Adipose tissue (tissue), 3 donors: ENCODE results near the gene WNK2. TPM values are rescaled to one million over a fixed set of nuclear protein-coding genes. Genes with fewer than 3 reads are reported as not detected.

Experiments used
- H3K27ac ChIP-seq: one replicate; pipeline ENCODE4 v1.5.1; 2013; ENCODE audit warnings: low read depth, low read length
- WGBS, 3 donors: extraction: QIAGEN DNeasy Blood & Tissue Kit; methylation state at CpG; one replicate each; pipeline ENCODE4 v1.1.7; 2013; 5-methylcytosine and 5-hydroxymethylcytosine counted together
- polyA plus RNA-seq, 3 donors: library from polyadenylated mRNA; stranded (reverse); fragments of 200-250 nt; gene quantifications; one replicate each; pipeline ENCODE4 v1.2.3, GENCODE V29; 2013
- donor health status: healthy with polysubstance abuse.
- donor health status: Bipolar disorder and iron deficiency.
- donor health status: healthy.

WNK2 gene
- polyA plus RNA-seq, 3 donors: 1.3 to 22.2 (median 1.3) TPM

GRCh38 chr9:93290495-93291434 lies 106.8 kb downstream of the WNK2 start:
- WGBS, 3 donors: 81 to 90% (median 81%) methylated on average over 21 of the region's 21 CpGs
- H3K27ac ChIP-seq: no peak overlapping the region

GRCh38 chr9:93291536-93292287 lies 107.8 kb downstream of the WNK2 start:
- no peak overlapping the region for H3K27ac ChIP-seq
- 77 to 86% (median 82%) methylated on average over 19 of the region's 19 CpGs for WGBS, 3 donors

GRCh38 chr9:93292288-93292615 lies 108.3 kb downstream of the WNK2 start:
- WGBS, 3 donors: 75 to 85% (median 79%) methylated on average over 10 of the region's 10 CpGs
- H3K27ac ChIP-seq: no peak overlapping the region

GRCh38 chr9:93292664-93293328 lies 108.9 kb downstream of the WNK2 start:
- WGBS, 3 donors: 93 to 94% (median 94%) methylated on average over 43 of the region's 43 CpGs
- no peak overlapping the region for H3K27ac ChIP-seq

DNA sequence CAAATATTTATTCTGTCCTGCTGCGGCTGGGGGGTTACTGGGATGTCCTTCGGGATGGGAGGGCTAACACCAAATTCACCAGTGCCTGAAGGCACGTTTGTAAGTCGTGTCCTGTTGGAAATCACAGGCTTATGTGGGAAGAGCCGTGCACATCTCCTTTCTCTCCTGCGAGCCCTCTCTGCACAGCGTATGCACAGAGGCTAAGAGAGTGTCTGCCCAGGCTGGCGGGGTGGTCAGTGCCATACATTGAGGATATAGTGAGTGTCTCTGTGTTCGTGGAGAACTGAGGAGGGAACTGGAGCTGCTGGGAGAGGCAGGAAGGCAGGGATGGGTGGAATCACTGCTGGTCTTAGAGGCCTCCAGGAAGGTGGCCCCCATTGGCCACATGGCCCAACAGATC lies 110.1 kb downstream of the WNK2 start:
- 86 to 89% (median 87%) methylated on average over 9 of the region's 9 CpGs for whole genome bisulfite sequencing, 3 donors

DNA sequence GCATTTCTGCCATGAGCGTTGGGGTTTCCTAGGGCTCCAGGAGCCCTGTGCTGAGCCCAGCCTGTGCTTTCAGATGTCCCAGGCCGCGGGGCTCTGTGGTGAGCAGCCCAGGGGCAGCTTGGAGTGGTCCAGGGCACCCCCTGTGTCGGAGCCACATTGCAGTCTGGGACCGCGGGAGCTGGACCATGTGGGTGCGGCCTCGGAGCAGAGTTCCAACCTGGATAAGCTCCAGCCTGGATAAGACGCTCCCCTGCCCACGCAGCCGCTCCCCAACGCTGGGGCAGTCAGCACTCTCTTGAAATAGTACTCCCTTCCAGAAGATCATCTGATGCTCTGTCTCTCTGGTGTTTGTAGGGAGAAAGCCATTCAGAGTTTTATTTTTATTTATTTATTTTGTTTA lies 111.1 kb downstream of the WNK2 start:
- 36 to 56% (median 56%) methylated on average over 12 of the region's 12 CpGs for WGBS, 3 donors
- H3K27ac ChIP-seq: no peak overlapping the region

More for the DNA sequence above, 110.1 kb downstream of the WNK2 start:
- H3K27ac ChIP-seq: no peak overlapping the region

DNA sequence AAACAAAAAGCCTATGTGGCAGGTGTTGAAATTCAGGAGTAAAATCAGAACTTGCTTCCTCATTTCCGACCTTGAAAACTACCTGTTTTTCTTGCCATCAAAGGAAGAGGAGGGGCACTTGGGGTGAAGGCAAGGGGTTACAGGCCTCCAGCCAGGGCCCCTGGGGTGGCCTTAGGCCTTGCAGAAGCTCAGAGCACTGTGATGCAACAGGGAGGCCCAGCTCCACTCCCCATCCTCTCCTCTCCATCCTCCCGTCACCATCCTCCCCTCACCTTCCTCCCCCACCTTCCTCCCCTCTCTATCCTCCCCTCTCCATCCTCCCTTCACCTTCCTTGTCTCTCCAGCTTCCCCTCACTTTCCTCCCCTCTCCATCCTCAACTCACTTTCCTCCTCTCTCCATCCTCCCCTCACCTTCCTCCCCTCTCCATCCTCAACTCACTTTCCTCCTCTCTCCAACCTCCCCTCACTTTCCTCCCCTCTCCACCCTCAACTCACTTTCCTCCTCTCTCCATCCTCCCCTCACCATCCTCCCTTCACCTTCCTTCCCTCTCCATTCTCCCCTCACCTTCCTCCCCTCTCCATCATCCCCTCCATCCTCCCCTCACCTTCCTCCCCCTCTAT lies 111.6 kb downstream of the WNK2 start:
- no peak overlapping the region for H3K27ac ChIP-seq
- 12 to 34% (median 16%) methylated on average over 2 of the region's 2 CpGs for WGBS, 3 donors

DNA sequence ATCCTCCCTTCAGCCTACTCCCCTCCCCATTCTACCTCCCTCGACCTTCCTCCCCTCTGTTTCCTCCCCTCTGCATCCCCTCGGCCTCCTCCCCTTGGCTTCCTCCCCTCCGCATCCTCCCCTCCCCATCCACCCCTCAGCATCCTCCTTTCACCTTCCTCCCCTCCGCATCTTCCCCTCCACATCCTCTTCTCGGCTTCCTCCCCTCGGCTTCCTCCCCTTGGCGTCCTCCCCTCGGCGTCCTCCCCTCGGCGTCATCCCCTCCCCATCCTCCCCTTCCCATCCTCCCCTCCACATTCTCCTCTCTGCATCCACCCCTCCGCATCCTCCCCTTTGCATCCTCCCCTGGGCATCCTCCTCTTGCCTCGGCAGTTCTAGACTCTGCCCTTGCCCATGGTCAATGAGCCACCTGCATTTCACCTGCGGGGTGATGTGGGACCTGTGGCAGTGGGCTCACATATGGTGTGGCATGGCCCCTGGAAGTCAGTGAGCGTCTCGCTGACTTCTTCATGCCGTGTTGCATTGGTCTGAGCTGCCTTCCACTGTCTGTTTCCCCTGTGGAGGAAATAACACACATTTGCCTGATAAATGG lies 113.0 kb downstream of the WNK2 start:
- no peak overlapping the region for H3K27ac ChIP-seq
- WGBS, 3 donors: 44 to 75% (median 47%) methylated on average over 16 to 17 of the region's 17 CpGs

- 71 to 81% (median 80%) methylated on average over 33 of the region's 33 CpGs for WGBS, 3 donors
- no peak overlapping the region for H3K27ac ChIP-seq
These were observed 113.9 kb downstream of the WNK2 start for GRCh38 chr9:93297659-93298497.

DNA sequence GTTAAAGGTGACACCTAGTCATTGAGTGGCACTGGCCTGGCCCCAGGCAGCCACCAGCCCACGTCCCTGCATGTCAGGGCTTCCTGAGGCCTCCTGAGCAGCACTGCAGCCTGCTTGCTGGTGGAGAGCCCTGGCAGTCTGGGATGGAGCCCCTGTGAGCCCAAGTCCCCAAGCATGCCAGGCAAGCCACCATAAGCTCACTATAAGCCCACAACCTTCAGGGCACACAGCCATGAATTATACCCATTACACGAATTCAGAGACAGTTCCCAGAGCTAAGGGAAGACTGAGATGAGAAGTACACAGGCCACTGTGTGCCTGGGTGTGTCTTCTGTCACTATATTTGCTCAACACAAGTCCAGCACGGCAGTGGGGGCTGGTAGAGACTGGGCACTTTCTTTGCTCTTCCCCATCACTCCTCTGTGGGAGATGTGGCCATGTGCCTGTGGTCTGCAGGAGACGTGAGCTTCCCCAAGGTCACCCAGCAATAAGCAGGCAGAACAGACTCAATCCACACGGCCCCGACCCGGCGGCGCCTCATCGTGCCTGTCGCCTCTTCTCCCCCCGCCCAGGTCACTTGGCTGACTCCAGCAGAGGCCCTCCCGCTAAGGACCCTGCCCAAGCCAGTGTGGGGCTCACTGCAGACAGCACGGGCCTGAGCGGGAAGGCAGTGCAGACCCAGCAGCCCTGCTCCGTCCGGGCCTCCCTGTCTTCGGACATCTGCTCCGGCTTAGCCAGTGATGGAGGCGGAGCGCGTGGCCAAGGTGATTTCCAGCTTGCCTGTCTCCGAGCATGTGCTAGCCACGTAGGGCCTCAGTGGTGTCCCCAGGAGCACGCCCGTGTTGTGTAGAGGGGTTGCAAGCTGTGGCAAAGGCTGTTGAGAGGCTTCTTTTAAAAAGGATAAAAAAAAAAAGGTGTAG lies 114.8 kb downstream of the WNK2 start:
- 76 to 89% (median 84%) methylated on average over 26 of the region's 26 CpGs for WGBS, 3 donors
- no peak overlapping the region for H3K27ac ChIP-seq

DNA sequence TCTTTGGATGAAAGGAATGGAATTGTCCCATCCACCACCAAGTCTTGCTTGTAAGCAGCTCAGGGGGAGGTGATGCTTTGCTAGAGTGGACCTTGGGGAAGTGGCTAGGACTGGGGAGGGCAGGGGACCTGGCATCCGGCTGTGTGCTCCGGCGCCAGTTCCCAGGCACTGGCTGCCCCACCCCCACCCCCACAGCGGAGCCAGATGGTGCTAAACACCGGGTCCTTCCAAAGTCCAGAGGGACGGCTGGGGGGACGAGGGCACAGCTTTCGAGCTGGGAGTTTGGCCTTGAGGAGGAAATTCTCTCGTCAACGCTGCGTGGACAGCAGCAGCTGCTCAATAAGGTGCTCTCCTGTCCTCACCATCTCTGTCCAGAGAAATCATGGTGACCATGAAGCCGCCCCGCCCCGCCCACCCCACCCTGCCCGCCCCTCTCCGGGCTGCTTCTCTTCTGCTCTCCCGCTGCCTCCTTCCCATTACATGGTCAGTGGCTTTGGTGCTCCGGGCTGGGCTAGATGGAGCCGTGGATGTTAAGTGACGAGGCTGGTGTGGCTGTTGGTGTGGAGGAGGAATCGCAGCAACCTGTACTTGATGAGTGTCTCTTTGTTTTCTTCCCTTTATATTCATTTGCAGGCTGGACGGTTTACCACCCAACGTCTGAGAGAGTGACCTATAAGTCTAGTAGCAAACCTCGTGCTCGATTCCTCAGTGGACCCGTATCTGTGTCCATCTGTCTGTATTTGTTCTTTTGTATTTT lies 115.7 kb downstream of the WNK2 start:
- WGBS, 3 donors: 56 to 87% (median 83%) methylated on average over 25 to 26 of the region's 26 CpGs
- no peak overlapping the region for H3K27ac ChIP-seq

GRCh38 chr9:93300175-93300572 lies 116.2 kb downstream of the WNK2 start:
- no peak overlapping the region for H3K27ac ChIP-seq
- 94 to 97% (median 97%) methylated on average over 14 of the region's 14 CpGs for WGBS, 3 donors

- no peak overlapping the region for H3K27ac ChIP-seq
- WGBS, 3 donors: 67 to 84% (median 78%) methylated on average over 12 of the region's 12 CpGs
These were observed 116.7 kb downstream of the WNK2 start for GRCh38 chr9:93300585-93301081.

DNA sequence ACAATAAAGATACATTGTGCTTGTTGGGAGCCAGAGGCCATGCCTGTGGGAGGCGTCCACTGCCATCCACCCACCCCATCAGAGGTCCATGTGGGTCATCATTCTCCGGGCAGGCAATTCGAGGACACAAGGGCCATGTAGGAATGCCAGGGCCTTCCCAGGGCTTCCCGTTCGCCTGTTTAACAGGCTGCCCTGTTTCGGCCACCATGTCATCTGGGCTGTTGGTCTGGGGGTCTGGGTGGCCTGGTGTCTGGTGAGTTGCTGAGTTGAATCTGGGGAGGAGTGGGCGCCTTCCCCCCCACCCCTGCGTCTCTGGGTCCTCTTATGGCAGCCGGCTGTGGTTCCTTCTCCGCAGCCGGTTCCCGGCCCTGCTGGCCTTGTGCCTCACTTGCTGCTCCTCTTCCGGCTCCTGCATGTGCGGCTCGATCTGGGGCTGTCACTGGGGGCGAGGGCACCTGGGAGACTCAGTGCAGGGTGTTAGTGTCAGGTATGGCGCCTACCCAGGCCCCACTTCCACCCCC lies 117.4 kb downstream of the WNK2 start:
- H3K27ac ChIP-seq: no peak overlapping the region
- 90 to 94% (median 93%) methylated on average over 17 of the region's 17 CpGs for WGBS, 3 donors

GRCh38 chr9:93301911-93302541 lies 118.1 kb downstream of the WNK2 start:
- H3K27ac ChIP-seq: no peak overlapping the region
- 60 to 74% (median 60%) methylated on average over 16 of the region's 16 CpGs for WGBS, 3 donors
